Activated CD8-positive, alpha-beta T cell treated with anti-CD3 and anti-CD28 coated beads for 36 hours (primary cell): ENCODE data around the gene SACS. TPM values are rescaled to one million over a fixed set of nuclear protein-coding genes. Genes with fewer than 3 reads are reported as not detected.

Source experiments
- ATAC-seq: fragments of 200-7000 bp; cut with Tn5 transposase; one replicate; pipeline ENCODE4 v1.10.0; 2021; ENCODE audit warnings: mild to moderate bottlenecking, moderate library complexity
- CTCF ChIA-PET: fragments of 350-600 bp; sonication (Branson Sonifier 250); formaldehyde crosslinking; loops from one replicate; lab custom pipeline; 2021; ENCODE audit warnings: antibody characterized with exemption; lab: Charles Lee
- POLR2A ChIA-PET: fragments of 350-600 bp; sonication (Branson Sonifier 250); formaldehyde crosslinking; loops from one replicate; lab custom pipeline; 2021; ENCODE audit warnings: antibody characterized with exemption; lab: Charles Lee
- DNase-seq: peaks from one replicate; pipeline ENCODE4 v3.0.0-alpha.2; 2020
- H3K27ac Mint-ChIP-seq: one replicate; pipeline ENCODE4 v1.8.0; 2021; ENCODE audit warnings: mild to moderate bottlenecking, mixed read lengths
- H3K27me3 Mint-ChIP-seq: one replicate; pipeline ENCODE4 v1.8.0; 2021; ENCODE audit warnings: mixed read lengths
- H3K36me3 Mint-ChIP-seq: one replicate; pipeline ENCODE4 v1.8.0; 2021; ENCODE audit warnings: low read depth, mixed read lengths
- H3K4me1 Mint-ChIP-seq: one replicate; pipeline ENCODE4 v1.8.0; 2021; ENCODE audit warnings: low read depth, mixed read lengths
- H3K4me3 Mint-ChIP-seq: one replicate; pipeline ENCODE4 v1.8.0; 2021; ENCODE audit warnings: mild to moderate bottlenecking, moderate library complexity, mixed read lengths
- H3K9me3 Mint-ChIP-seq: one replicate; pipeline ENCODE4 v1.8.0; 2021; ENCODE audit warnings: mixed read lengths
- intact Hi-C: fragments of 100-400 bp; cut with micrococcal nuclease; formaldehyde crosslinking; loops from one replicate; pipeline ENCODE4 v1.10.0; 2022
- total RNA-seq, 2 experiments: library from RNA; stranded (reverse); gene quantifications; one replicate each; pipeline ENCODE4 v1.2.3, GENCODE V29; 2021
- TF ChIP-seq, protein P1 (sequence below): fragments of 200-600 bp; IDR thresholded peaks from one replicate; pipeline ENCODE4 v1.8.0; 2022; ENCODE audit warnings: antibody characterized with exemption, mild to moderate bottlenecking

Gene SACS
- total RNA-seq, 2 experiments from 2014 or later, result 39.2 to 46.4 TPM

GRCh38 chr13:23467048-23467931, 33.8 kb upstream of the SACS start:
- no peak for ATAC-seq
- Mint-ChIP-seq H3K4me1 (peaks cover 6% of the 10 kb centered on the region), H3K4me3 (no peak overlapping the region), H3K36me3 (no peaks in the 10 kb centered on the region), H3K9me3 (no peaks in the 10 kb centered on the region), H3K27ac (no peak overlapping the region), H3K27me3 (peaks cover 8% of the 10 kb centered on the region)
- intact Hi-C loops, result loop anchor here (2.0 kb wide), 1 partner anchor 404 kb away; no protein-coding TSS in a partner anchor
- ChIA-PET POLR2A (interaction anchor here (1.2 kb wide), 1 partner anchor 144 kb away, joined by 4 read pairs; no protein-coding TSS in a partner anchor), CTCF (interaction anchor here (0.7 to 1.3 kb wide), 18 partner anchors 15 to 494 kb away, joined by 3 to 10 read pairs (median 3); no protein-coding TSS in a partner anchor)
- DNase-seq, result no peak
- TF ChIP-seq, protein P1, sequence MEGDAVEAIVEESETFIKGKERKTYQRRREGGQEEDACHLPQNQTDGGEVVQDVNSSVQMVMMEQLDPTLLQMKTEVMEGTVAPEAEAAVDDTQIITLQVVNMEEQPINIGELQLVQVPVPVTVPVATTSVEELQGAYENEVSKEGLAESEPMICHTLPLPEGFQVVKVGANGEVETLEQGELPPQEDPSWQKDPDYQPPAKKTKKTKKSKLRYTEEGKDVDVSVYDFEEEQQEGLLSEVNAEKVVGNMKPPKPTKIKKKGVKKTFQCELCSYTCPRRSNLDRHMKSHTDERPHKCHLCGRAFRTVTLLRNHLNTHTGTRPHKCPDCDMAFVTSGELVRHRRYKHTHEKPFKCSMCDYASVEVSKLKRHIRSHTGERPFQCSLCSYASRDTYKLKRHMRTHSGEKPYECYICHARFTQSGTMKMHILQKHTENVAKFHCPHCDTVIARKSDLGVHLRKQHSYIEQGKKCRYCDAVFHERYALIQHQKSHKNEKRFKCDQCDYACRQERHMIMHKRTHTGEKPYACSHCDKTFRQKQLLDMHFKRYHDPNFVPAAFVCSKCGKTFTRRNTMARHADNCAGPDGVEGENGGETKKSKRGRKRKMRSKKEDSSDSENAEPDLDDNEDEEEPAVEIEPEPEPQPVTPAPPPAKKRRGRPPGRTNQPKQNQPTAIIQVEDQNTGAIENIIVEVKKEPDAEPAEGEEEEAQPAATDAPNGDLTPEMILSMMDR, result peak; percentile 5

DNA sequence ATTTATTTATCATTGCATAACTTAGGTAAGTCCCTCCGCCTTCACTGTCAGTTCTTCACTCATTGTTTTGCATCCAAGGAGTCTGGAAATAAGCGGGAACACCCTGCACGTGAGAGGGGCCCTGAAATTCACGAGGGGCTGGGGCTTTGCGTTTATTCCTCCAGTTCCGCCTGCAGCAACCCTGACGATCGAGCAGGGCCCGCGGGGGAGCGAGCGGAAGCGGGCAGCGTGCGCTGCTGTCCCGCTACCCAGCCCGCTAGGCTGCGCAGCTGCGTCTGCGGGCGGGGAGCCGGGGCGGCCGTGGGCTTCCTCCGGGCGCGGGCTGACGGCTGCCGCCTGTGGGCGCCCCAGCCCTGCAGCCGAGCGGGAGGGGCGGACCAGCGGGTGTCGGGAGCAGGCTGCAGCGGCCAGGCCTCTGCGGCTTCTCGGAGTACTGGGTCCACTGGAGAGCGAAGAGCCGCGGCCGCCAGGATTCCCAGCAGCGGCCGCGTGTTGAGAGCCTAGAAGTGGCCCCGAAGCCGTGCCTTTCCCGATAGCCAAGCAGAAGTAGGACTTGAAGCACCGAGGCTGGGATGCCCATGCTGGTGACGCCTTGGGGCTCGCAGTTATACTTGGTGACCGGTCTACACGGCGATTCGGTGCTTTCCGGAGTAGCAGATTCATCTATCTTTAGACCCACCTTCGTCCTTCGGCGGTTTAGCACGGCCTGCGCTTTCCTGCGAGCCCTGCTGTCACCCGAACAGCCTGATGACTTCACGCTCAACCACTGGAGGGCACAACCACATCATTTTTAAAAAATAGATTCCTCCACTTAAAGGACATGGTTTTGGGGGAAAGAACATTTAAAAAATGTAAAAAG, 32.9 kb upstream of the SACS start:
- Mint-ChIP-seq H3K27me3 (peaks cover 6% of the 10 kb centered on the region), H3K27ac (no peak overlapping the region), H3K4me3 (peak overlapping the region; percentile 51), H3K4me1 (peaks cover 6% of the 10 kb centered on the region), H3K9me3 (no peaks in the 10 kb centered on the region), H3K36me3 (no peaks in the 10 kb centered on the region)
- DNase-seq (peak; percentile 79), ATAC-seq (peak; percentile 88)
- intact Hi-C loops, result loop anchor here (2.0 kb wide), 1 partner anchor 404 kb away; no protein-coding TSS in a partner anchor
- ChIA-PET POLR2A (no interaction called here), CTCF (interaction anchor here (0.9 to 1.4 kb wide), 7 partner anchors 95 to 409 kb away, joined by 3 to 10 read pairs (median 4); no protein-coding TSS in a partner anchor)
- TF ChIP-seq, protein P1, result peak; percentile 55

DNA sequence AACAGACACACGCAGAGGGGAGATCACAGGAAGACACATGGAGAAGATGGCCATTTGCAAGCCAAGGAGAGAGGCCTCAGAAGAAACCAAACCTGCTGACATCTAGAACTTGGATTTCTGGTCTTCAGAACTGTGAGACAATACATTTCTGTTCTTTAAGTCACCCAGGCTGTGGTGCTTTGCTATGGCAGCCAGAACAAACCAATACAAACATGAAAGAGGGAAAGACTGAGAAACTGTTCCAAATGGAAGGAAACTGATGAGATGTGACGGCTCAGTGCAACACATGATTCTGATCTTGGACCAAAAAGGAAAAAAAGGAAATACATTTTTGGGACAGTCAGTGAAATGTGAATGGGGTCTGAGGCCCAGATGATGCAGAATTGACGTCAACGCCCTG, 30.2 kb upstream of the SACS start:
- TF ChIP-seq, protein P1, result no peak
- H3K27me3 Mint-ChIP-seq, result no peaks in the 10 kb centered on the region
- ChIA-PET POLR2A (no interaction called here), CTCF (no interaction called here)
- no peak overlapping the region for H3K4me3 Mint-ChIP-seq
- no peaks in the 10 kb centered on the region for H3K9me3 Mint-ChIP-seq
- no peaks in the 10 kb centered on the region for H3K36me3 Mint-ChIP-seq
- H3K4me1 Mint-ChIP-seq, result peaks cover 6% of the 10 kb centered on the region
- DNase-seq, result no peak
- no peak overlapping the region for H3K27ac Mint-ChIP-seq
- no peak for ATAC-seq
- intact Hi-C loops, result no loop called here

GRCh38 chr13:23462815-23463559, 29.5 kb upstream of the SACS start:
- ChIA-PET POLR2A (interaction anchor here (0.6 kb wide), 1 partner anchor 435 kb away, joined by 5 read pairs; no protein-coding TSS in a partner anchor), CTCF (no interaction called here)
- intact Hi-C loops, result no loop called here
- DNase-seq (no peak), ATAC-seq (no peak)
- peaks cover 6% of the 10 kb centered on the region for H3K4me1 Mint-ChIP-seq
- H3K36me3 Mint-ChIP-seq, result no peaks in the 10 kb centered on the region
- TF ChIP-seq, protein P1, result no peak
- H3K27ac Mint-ChIP-seq, result no peak overlapping the region
- no peak overlapping the region for H3K4me3 Mint-ChIP-seq
- H3K27me3 Mint-ChIP-seq, result no peaks in the 10 kb centered on the region
- H3K9me3 Mint-ChIP-seq, result no peaks in the 10 kb centered on the region
